Left ventricle myocardium inferior (tissue), 1 donor: Measurements from ENCODE around the gene KCNK10. TPM values are rescaled to one million over a fixed set of nuclear protein-coding genes. Genes with fewer than 3 reads are reported as not detected.

Source experiments
- DNase-seq: peaks from one replicate; pipeline ENCODE4 v3.0.0-alpha.2; 2020
- H3K27ac ChIP-seq: fragments of 200-600 bp; replicated peaks from 2 replicates; pipeline ENCODE4 v1.8.0; 2021
- H3K27me3 ChIP-seq: fragments of 200-600 bp; 2 replicates; pipeline ENCODE4 v1.8.0; 2021; ENCODE audit warnings: low read depth
- H3K36me3 ChIP-seq: fragments of 200-600 bp; 2 replicates; pipeline ENCODE4 v1.8.0; 2021
- H3K4me1 ChIP-seq: fragments of 200-600 bp; 2 replicates; pipeline ENCODE4 v1.8.0; 2021
- H3K4me3 ChIP-seq: fragments of 200-600 bp; 2 replicates; pipeline ENCODE4 v1.8.0; 2021; ENCODE audit warnings: mild to moderate bottlenecking, moderate library complexity
- H3K9me3 ChIP-seq: fragments of 200-600 bp; replicated peaks from 2 replicates; pipeline ENCODE4 v1.8.0; 2021
- intact Hi-C: fragments of 100-400 bp; cut with micrococcal nuclease; formaldehyde crosslinking; loops from one replicate; pipeline ENCODE4 v1.11.0; 2022
- total RNA-seq: library from RNA; stranded (reverse); fragmentation: NEBNext Ultra II Directional; extraction: Animal tissue kit (Norgen Biotek cat#: 25700); gene quantifications from one replicate; pipeline ENCODE4 v1.2.1, GENCODE V29; 2021
- TF ChIP-seq, protein P1 (sequence below): fragments of 200-600 bp; IDR thresholded peaks from 2 replicates; pipeline ENCODE4 v1.8.0; 2021; ENCODE audit warnings: antibody characterized with exemption, mild to moderate bottlenecking, borderline replicate concordance
- donor health status: DM: no; HTN: yes; CAD: no; lungs with severe emphysema.

Gene KCNK10
- total RNA-seq, 1 donor from 2014 or later = not detected

GRCh38 chr14:88321692-88322503 lies 1.2 kb downstream of the KCNK10 start:
- peaks cover 100% of the 10 kb centered on the region for H3K27me3 ChIP-seq
- no peaks in the 10 kb centered on the region for H3K36me3 ChIP-seq
- no peak overlapping the region for H3K4me3 ChIP-seq
- intact Hi-C loops = no loop called here
- TF ChIP-seq, protein P1, sequence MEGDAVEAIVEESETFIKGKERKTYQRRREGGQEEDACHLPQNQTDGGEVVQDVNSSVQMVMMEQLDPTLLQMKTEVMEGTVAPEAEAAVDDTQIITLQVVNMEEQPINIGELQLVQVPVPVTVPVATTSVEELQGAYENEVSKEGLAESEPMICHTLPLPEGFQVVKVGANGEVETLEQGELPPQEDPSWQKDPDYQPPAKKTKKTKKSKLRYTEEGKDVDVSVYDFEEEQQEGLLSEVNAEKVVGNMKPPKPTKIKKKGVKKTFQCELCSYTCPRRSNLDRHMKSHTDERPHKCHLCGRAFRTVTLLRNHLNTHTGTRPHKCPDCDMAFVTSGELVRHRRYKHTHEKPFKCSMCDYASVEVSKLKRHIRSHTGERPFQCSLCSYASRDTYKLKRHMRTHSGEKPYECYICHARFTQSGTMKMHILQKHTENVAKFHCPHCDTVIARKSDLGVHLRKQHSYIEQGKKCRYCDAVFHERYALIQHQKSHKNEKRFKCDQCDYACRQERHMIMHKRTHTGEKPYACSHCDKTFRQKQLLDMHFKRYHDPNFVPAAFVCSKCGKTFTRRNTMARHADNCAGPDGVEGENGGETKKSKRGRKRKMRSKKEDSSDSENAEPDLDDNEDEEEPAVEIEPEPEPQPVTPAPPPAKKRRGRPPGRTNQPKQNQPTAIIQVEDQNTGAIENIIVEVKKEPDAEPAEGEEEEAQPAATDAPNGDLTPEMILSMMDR = no peak
- H3K9me3 ChIP-seq = no peaks in the 10 kb centered on the region
- no peak for DNase-seq
- no peak overlapping the region for H3K27ac ChIP-seq
- peaks cover 20% of the 10 kb centered on the region for H3K4me1 ChIP-seq

DNA sequence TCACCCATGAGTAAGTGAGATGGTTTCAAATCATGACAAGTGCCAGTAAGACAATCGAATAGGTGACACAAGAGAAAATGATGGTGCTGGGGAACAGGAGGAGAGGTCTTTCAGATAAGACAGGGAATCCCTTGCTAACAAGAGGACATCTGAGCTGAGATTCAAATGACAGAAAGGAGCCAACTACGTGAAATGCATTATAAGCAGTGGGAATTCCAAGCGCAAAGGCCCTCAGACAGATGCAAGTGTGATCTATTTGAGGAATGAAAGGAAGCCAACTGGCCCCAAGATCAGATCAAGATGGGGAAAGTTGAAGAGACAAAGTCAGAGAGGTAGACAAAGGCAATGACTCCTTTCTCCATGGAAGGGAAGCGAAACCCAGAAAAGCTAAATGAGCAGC lies 4.7 kb downstream of the KCNK10 start:
- no peak overlapping the region for H3K27ac ChIP-seq
- no peak overlapping the region for H3K4me3 ChIP-seq
- H3K36me3 ChIP-seq = no peaks in the 10 kb centered on the region
- H3K27me3 ChIP-seq = peaks cover 98% of the 10 kb centered on the region
- peaks cover 10% of the 10 kb centered on the region for H3K9me3 ChIP-seq
- no peak for DNase-seq
- H3K4me1 ChIP-seq = peaks cover 8% of the 10 kb centered on the region
- intact Hi-C loops = no loop called here
- TF ChIP-seq, protein P1 = no peak

- H3K27me3 ChIP-seq = peaks cover 82% of the 10 kb centered on the region
- H3K9me3 ChIP-seq = peaks cover 15% of the 10 kb centered on the region
- H3K4me3 ChIP-seq = no peak overlapping the region
- TF ChIP-seq, protein P1 = no peak
- H3K4me1 ChIP-seq = no peaks in the 10 kb centered on the region
- no peak overlapping the region for H3K27ac ChIP-seq
- no peak for DNase-seq
- H3K36me3 ChIP-seq = no peaks in the 10 kb centered on the region
- intact Hi-C loops = no loop called here
These were observed 6.5 kb downstream of the KCNK10 start for GRCh38 chr14:88316521-88316920.

DNA sequence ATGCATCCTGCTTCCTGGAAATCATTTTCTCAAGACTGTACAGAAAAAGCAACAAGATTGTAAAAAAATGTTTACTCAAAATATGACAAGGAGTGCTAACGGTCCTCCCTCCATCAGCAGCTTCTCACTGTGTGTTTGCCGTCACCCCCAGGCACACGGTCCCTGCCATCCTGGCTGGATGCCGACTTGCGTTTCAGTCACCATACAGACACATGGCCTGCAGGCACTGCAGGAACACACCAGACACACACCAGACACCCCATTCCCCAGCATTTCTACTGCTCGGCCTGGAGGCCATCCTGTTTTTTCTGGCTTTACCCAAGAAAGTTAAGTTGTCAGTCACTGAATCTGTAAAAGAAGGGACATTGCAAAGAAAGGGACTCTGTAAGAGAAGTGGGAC lies 10.8 kb downstream of the KCNK10 start:
- Histone ChIP-seq H3K4me1 (no peaks in the 10 kb centered on the region), H3K36me3 (no peaks in the 10 kb centered on the region), H3K27me3 (peaks cover 49% of the 10 kb centered on the region), H3K4me3 (no peak overlapping the region), H3K9me3 (peaks cover 15% of the 10 kb centered on the region), H3K27ac (no peak overlapping the region)
- intact Hi-C loops = no loop called here
- no peak for DNase-seq
- TF ChIP-seq, protein P1 = no peak

- no peak for DNase-seq
- Histone ChIP-seq H3K9me3 (peaks cover 15% of the 10 kb centered on the region), H3K4me1 (no peaks in the 10 kb centered on the region), H3K27me3 (peaks cover 44% of the 10 kb centered on the region), H3K36me3 (no peaks in the 10 kb centered on the region), H3K4me3 (no peak overlapping the region), H3K27ac (no peak overlapping the region)
- intact Hi-C loops = no loop called here
- TF ChIP-seq, protein P1 = no peak
These were observed 11.3 kb downstream of the KCNK10 start for GRCh38 chr14:88311780-88312179.
